OCI-LY3 (cell line): Measurements from ENCODE around the gene JPH3.

Experiments
- CTCF ChIP-seq: fragments of 200-600, 300-600 bp; sonication (generic); IDR thresholded peaks from 2 replicates; pipeline ENCODE4 v1.5.1; 2014; ENCODE audit warnings: antibody characterized with exemption, low read length, low read depth
- EZH2phosphoT487 ChIP-seq: fragments of 200-600 bp; shearing (Covaris generic); IDR thresholded peaks from 2 replicates; pipeline ENCODE4 v1.6.1; 2018; ENCODE audit warnings: antibody characterized with exemption, mixed run types, low read depth

GRCh38 chr16:87687126-87687910 lies 85.0 kb downstream of the JPH3 start:
- TF ChIP-seq CTCF: no peak
- no peak for TF ChIP-seq EZH2phosphoT487
